ENCODE measurements around the gene KIAA1958. TPM values are rescaled to one million over a fixed set of nuclear protein-coding genes. Genes with fewer than 3 reads are reported as not detected.
"Not testable (repeated sequence)": the region's sequence is repeated elsewhere in the genome, so short reads cannot be mapped to it uniquely, and the experiment has no call there.

The KIAA1958 gene
- total RNA-seq, 1 experiment from 2014 or later: 4.2 TPM

DNA sequence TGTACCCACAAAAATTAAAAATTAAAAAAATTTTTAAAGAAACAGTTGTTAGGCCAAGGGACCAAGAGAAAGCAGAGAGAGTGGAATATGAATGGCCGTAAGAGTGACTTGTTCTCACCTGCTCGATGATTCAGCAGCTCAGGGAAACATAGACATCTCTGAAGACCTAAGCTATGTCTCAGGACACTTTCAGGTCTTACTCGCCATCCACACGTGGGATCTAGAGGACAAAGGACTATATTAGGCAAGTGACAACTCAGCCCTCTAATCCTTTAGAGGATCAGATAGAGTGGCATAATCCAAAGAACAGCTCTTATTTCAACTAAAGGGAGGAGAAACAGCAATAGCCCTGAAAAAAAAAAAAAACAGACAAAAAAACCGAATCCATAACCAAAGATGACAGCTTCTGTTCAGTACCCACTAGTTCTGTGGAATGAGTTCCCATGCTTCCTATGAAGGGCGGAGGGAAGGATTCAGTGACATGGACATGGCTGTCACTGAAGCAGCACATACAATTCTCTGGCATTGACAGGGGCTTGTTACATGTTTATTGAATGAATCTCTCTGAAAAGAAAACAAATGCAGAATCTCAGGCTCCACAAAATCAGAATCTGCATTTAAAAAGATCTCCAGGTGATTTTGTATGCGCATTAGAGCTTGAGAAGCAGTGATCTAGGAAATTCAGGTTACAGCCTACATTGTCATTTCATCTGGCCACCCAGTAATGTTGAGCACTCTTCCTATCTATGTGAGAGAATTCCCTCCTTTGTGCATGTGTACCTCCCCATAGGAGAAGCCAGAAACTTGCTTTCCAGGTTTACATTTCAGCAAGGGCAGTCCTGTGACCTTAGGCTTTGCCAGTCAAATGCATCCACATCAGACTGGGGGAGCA, 96.0 kb downstream of the KIAA1958 start:
- no peaks in the 10 kb centered on the region for H3F3A ChIP-seq (ENCODE audit: low read length, unreplicated experiment)
- H3K9me2 ChIP-seq (replicated peaks; ENCODE audit: low read length): no peaks in the 10 kb centered on the region
- ChIA-PET POLR2A (ENCODE audit: unreplicated experiment) (interaction anchor here (0.6 kb wide), 1 partner anchor 52 kb away, joined by 4 read pairs; no protein-coding TSS in a partner anchor), CTCF (interaction anchor here (0.6 kb wide), 1 partner anchor 12 kb away, joined by 3 read pairs; no protein-coding TSS in a partner anchor)
- H3K4me1 ChIP-seq (ENCODE audit: insufficient read depth, low read length): no peaks in the 10 kb centered on the region
- no peak for DNase-seq
- no peak overlapping the region for H3K9ac ChIP-seq (ENCODE audit: low read length)
- H4K20me1 ChIP-seq (ENCODE audit: low read length): no peaks in the 10 kb centered on the region
- H3K4me3 ChIP-seq (ENCODE audit: low read length): no peak overlapping the region
- H3K27me3 ChIP-seq (ENCODE audit: low read length): no peaks in the 10 kb centered on the region
- ATAC-seq: no peak
- TF ChIP-seq CTCF (conservative IDR thresholded peaks at IDR 0.05; ENCODE audit: low read depth, low read length) (no peak), EZH2 (IDR thresholded peaks at IDR 0.05; ENCODE audit: low read length, unreplicated experiment) (no peak), EZH2phosphoT487 (IDR thresholded peaks at IDR 0.05; ENCODE audit: borderline replicate concordance, low read length) (no peak)
- no peaks in the 10 kb centered on the region for H3K36me3 ChIP-seq (ENCODE audit: low read depth, low read length)
- H3K9me3 ChIP-seq (ENCODE audit: low read length): no peaks in the 10 kb centered on the region
- H3K27ac ChIP-seq (ENCODE audit: low read length): no peak overlapping the region
- H3K79me2 ChIP-seq (ENCODE audit: low read length): no peaks in the 10 kb centered on the region
- no peak overlapping the region for H3K4me2 ChIP-seq (ENCODE audit: low read length)
- intact Hi-C loops (cut with micrococcal nuclease): no loop called here
- no TSS peak for BruUV-seq (replicated peaks)
- H2AFZ ChIP-seq (ENCODE audit: low read length): no peak overlapping the region

GRCh38 chr9:112586599-112587155, 100.0 kb downstream of the KIAA1958 start:
- H3K79me2 ChIP-seq (ENCODE audit: low read length): no peaks in the 10 kb centered on the region
- no peaks in the 10 kb centered on the region for H3K36me3 ChIP-seq (ENCODE audit: low read depth, low read length)
- no peaks in the 10 kb centered on the region for H4K20me1 ChIP-seq (ENCODE audit: low read length)
- no peaks in the 10 kb centered on the region for H3F3A ChIP-seq (ENCODE audit: low read length, unreplicated experiment)
- H3K9me2 ChIP-seq (replicated peaks; ENCODE audit: low read length): no peaks in the 10 kb centered on the region
- no peak overlapping the region for H3K4me2 ChIP-seq (ENCODE audit: low read length)
- no peaks in the 10 kb centered on the region for H3K4me1 ChIP-seq (ENCODE audit: insufficient read depth, low read length)
- ChIA-PET POLR2A (ENCODE audit: unreplicated experiment) (no interaction called here), CTCF (no interaction called here)
- no peak for ATAC-seq
- TF ChIP-seq CTCF (conservative IDR thresholded peaks at IDR 0.05; ENCODE audit: low read depth, low read length): no peak
- TF ChIP-seq EZH2 (IDR thresholded peaks at IDR 0.05; ENCODE audit: low read length, unreplicated experiment): no peak
- no peak for TF ChIP-seq EZH2phosphoT487 (IDR thresholded peaks at IDR 0.05; ENCODE audit: borderline replicate concordance, low read length)
- H3K9me3 ChIP-seq (ENCODE audit: low read length): no peaks in the 10 kb centered on the region
- BruUV-seq (replicated peaks): no TSS peak
- DNase-seq: no peak
- H3K9ac ChIP-seq (ENCODE audit: low read length): no peak overlapping the region
- no peak overlapping the region for H2AFZ ChIP-seq (ENCODE audit: low read length)
- no peak overlapping the region for H3K27ac ChIP-seq (ENCODE audit: low read length)
- intact Hi-C loops (cut with micrococcal nuclease): no loop called here
- H3K4me3 ChIP-seq (ENCODE audit: low read length): no peak overlapping the region
- no peaks in the 10 kb centered on the region for H3K27me3 ChIP-seq (ENCODE audit: low read length)

DNA sequence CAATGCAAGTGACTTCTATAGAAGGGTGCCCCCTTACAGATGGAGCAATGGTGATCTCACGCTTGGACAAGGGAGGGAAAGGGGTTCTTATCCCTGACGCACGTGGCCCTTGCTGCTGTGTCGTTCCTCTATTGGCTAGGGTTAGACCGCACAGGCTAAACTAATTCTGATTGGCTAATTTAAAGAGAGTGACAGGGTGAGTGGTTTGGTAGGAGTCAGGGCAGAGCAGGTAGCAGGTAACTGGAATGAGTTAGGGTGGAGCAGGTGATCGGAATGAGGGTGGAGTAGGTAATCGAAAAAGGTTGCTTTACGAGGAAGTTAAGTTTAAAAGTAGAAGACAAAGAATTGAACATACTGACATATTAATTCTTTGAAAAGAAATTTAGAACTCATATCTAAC, 105.2 kb downstream of the KIAA1958 start:
- H3K27me3 ChIP-seq (ENCODE audit: low read length); intact Hi-C loops (cut with micrococcal nuclease); POLR2A ChIA-PET (ENCODE audit: unreplicated experiment); H3K9ac ChIP-seq (ENCODE audit: low read length); H3K9me3 ChIP-seq (ENCODE audit: low read length); H3K27ac ChIP-seq (ENCODE audit: low read length); CTCF ChIA-PET; H3K36me3 ChIP-seq (ENCODE audit: low read depth, low read length); H2AFZ ChIP-seq (ENCODE audit: low read length); H3K4me1 ChIP-seq (ENCODE audit: insufficient read depth, low read length); H3K4me2 ChIP-seq (ENCODE audit: low read length); H3K79me2 ChIP-seq (ENCODE audit: low read length); H3K9me2 ChIP-seq (replicated peaks; ENCODE audit: low read length); H3K4me3 ChIP-seq (ENCODE audit: low read length); H3F3A ChIP-seq (ENCODE audit: low read length, unreplicated experiment); DNase-seq; BruUV-seq (replicated peaks); H4K20me1 ChIP-seq (ENCODE audit: low read length); ATAC-seq: not testable (repeated sequence)
